Activated naive CD8-positive, alpha-beta T cell treated with anti-CD3 and anti-CD28 coated beads, Interleukin-2, amount 50 U/mL, for 16 hours (primary cell): ENCODE data around the gene SPACA4.

Experiments used
- DNase-seq: peaks from one replicate; pipeline ENCODE4 v3.0.0-alpha.2; 2020; ENCODE audit warnings: low read depth, low spot score

Gene SPACA4

GRCh38 chr19:48596679-48597465 lies 9.7 kb upstream of the SPACA4 start:
- DNase-seq: no peak

GRCh38 chr19:48598996-48599700 lies 7.4 kb upstream of the SPACA4 start:
- DNase-seq: no peak

GRCh38 chr19:48600679-48601417 lies 5.7 kb upstream of the SPACA4 start:
- no peak for DNase-seq

- no peak for DNase-seq
Observed at GRCh38 chr19:48603001-48603400, 3.5 kb upstream of the SPACA4 start.

- DNase-seq: no peak
Observed at GRCh38 chr19:48603449-48603848, 3.1 kb upstream of the SPACA4 start.

GRCh38 chr19:48603850-48604249 lies 2.7 kb upstream of the SPACA4 start:
- no peak for DNase-seq

- DNase-seq: no peak
Observed at GRCh38 chr19:48607359-48607755, 815 bp downstream of the SPACA4 start.

- DNase-seq: no peak
Observed at GRCh38 chr19:48608798-48609263, 2.3 kb downstream of the SPACA4 start.

GRCh38 chr19:48609571-48610108 lies 3.1 kb downstream of the SPACA4 start:
- no peak for DNase-seq

- DNase-seq: no peak
Observed at GRCh38 chr19:48611872-48612271, 5.3 kb downstream of the SPACA4 start.

GRCh38 chr19:48613024-48613851 lies 6.7 kb downstream of the SPACA4 start:
- no peak for DNase-seq

- no peak for DNase-seq
Observed at GRCh38 chr19:48613852-48614435, 7.4 kb downstream of the SPACA4 start.

- DNase-seq: no peak
Observed at GRCh38 chr19:48614436-48615230, 8.1 kb downstream of the SPACA4 start, which contains the start of gene FAM83E. Gene FAM83E, minus strand, starts transcription at chr19:48615076. Its CDS starts 1,704 bp downstream, at chr19:48613372.

GRCh38 chr19:48615231-48616040 lies 8.9 kb downstream of the SPACA4 start:
- no peak for DNase-seq

- DNase-seq: no peak
Observed at GRCh38 chr19:48616041-48616436, 9.5 kb downstream of the SPACA4 start.

GRCh38 chr19:48616491-48617056 lies 10.0 kb downstream of the SPACA4 start:
- no peak for DNase-seq

GRCh38 chr19:48617146-48617937 lies 10.8 kb downstream of the SPACA4 start:
- no peak for DNase-seq
